Astrocyte (in vitro differentiated cells and primary cell): ENCODE measurements around the gene BFSP2. TPM values are rescaled to one million over a fixed set of nuclear protein-coding genes. Genes with fewer than 3 reads are reported as not detected.

Experiments
- DNase-seq: peaks from one replicate; pipeline ENCODE4 v3.0.0-alpha.2; 2010; ENCODE audit warnings: low read depth
- FAIRE-seq: peaks from 2 replicates; lab custom pipeline; 2011; peaks lifted over from hg19 to GRCh38; lab: Jason Lieb, UNC
- H2AFZ ChIP-seq: 2 replicates; pipeline ENCODE4 v1.6.0; 2012; ENCODE audit warnings: low read depth, low read length, inconsistent platforms
- H3K27ac ChIP-seq: 2 replicates; pipeline ENCODE4 v1.5.1; 2011; ENCODE audit warnings: low read depth, low read length, inconsistent platforms
- H3K27me3 ChIP-seq: 2 replicates; pipeline ENCODE4 v1.6.0; 2011; ENCODE audit warnings: low read length, inconsistent platforms; ENCODE audit not compliant: insufficient read depth
- H3K36me3 ChIP-seq: 2 replicates; pipeline ENCODE4 v1.5.1; 2011; ENCODE audit warnings: low read length, inconsistent platforms; ENCODE audit not compliant: insufficient read depth
- H3K4me1 ChIP-seq: 2 replicates; pipeline ENCODE4 v1.5.1; 2011; ENCODE audit warnings: low read length, inconsistent platforms; ENCODE audit not compliant: insufficient read depth
- H3K4me2 ChIP-seq: 2 replicates; pipeline ENCODE4 v1.6.0; 2012; ENCODE audit warnings: low read length, inconsistent platforms
- H3K4me3 ChIP-seq: 2 replicates; pipeline ENCODE4 v1.5.1; 2011; ENCODE audit warnings: low read depth, mild to moderate bottlenecking, low read length, inconsistent platforms; ENCODE audit not compliant: insufficient read depth
- H3K79me2 ChIP-seq: 2 replicates; pipeline ENCODE4 v1.6.0; 2012; ENCODE audit warnings: mild to moderate bottlenecking, low read length, inconsistent platforms; ENCODE audit not compliant: insufficient read depth
- H3K9ac ChIP-seq: 2 replicates; pipeline ENCODE4 v1.6.0; 2012; ENCODE audit warnings: mild to moderate bottlenecking, low read length, inconsistent platforms
- H3K9me3 ChIP-seq: 2 replicates; pipeline ENCODE4 v1.5.1; 2012; ENCODE audit warnings: low read depth, mild to moderate bottlenecking, low read length, inconsistent platforms; ENCODE audit not compliant: insufficient read depth
- H4K20me1 ChIP-seq: 2 replicates; pipeline ENCODE4 v1.6.0; 2012; ENCODE audit warnings: low read length, inconsistent platforms; ENCODE audit not compliant: insufficient read depth
- H3K27ac Mint-ChIP-seq: one replicate; pipeline ENCODE4 v1.8.0; 2021; ENCODE audit warnings: mild to moderate bottlenecking, mixed read lengths; ENCODE audit not compliant: unreplicated experiment
- H3K27me3 Mint-ChIP-seq: one replicate; pipeline ENCODE4 v1.8.0; 2021; ENCODE audit warnings: low read depth, mixed read lengths; ENCODE audit not compliant: unreplicated experiment
- H3K36me3 Mint-ChIP-seq: one replicate; pipeline ENCODE4 v1.8.0; 2021; ENCODE audit warnings: low read depth, mixed read lengths; ENCODE audit not compliant: unreplicated experiment
- H3K4me1 Mint-ChIP-seq: one replicate; pipeline ENCODE4 v1.8.0; 2021; ENCODE audit warnings: low read depth, mixed read lengths; ENCODE audit not compliant: unreplicated experiment
- H3K4me3 Mint-ChIP-seq: one replicate; pipeline ENCODE4 v1.8.0; 2021; ENCODE audit warnings: mild to moderate bottlenecking, moderate library complexity, mixed read lengths; ENCODE audit not compliant: unreplicated experiment
- H3K9me3 Mint-ChIP-seq: one replicate; pipeline ENCODE4 v1.8.0; 2021; ENCODE audit warnings: mild to moderate bottlenecking, mixed read lengths; ENCODE audit not compliant: unreplicated experiment
- CTCF ChIP-seq: IDR thresholded peaks from 2 replicates; pipeline ENCODE4 v1.5.1; 2011; ENCODE audit warnings: low read depth, mild to moderate bottlenecking, inconsistent platforms, low read length, moderate library complexity; ENCODE audit not compliant: insufficient read depth
- EZH2 ChIP-seq: IDR thresholded peaks from 2 replicates; pipeline ENCODE4 v1.6.1; 2012; ENCODE audit warnings: mild to moderate bottlenecking, low read length, inconsistent platforms; ENCODE audit not compliant: insufficient read depth
- total RNA-seq: library from RNA; stranded (reverse); gene quantifications from 2 replicates; pipeline ENCODE4 v1.2.1, GENCODE V29; 2021

The BFSP2 gene
- total RNA-seq, 1 donor from 2014 or later, result not detected

- Mint-ChIP-seq H3K9me3 (no peaks in the 10 kb centered on the region), H3K4me1 (peaks cover 21% of the 10 kb centered on the region), H3K36me3 (no peaks in the 10 kb centered on the region), H3K27ac (no peak overlapping the region), H3K4me3 (no peak overlapping the region), H3K27me3 (no peaks in the 10 kb centered on the region)
- Histone ChIP-seq H4K20me1 (no peaks in the 10 kb centered on the region), H2AFZ (no peak overlapping the region), H3K9me3 (no peaks in the 10 kb centered on the region), H3K4me1 (peaks cover 5% of the 10 kb centered on the region), H3K27ac (no peak overlapping the region), H3K9ac (no peak overlapping the region), H3K36me3 (no peaks in the 10 kb centered on the region), H3K4me2 (no peak overlapping the region), H3K27me3 (peaks cover 5% of the 10 kb centered on the region), H3K79me2 (no peaks in the 10 kb centered on the region), H3K4me3 (no peak overlapping the region)
- no peak for FAIRE-seq
- TF ChIP-seq CTCF, result no peak
- no peak for TF ChIP-seq EZH2
- DNase-seq, result no peak
Observed at GRCh38 chr3:133457025-133457424, 57.2 kb downstream of the BFSP2 start.

- no peak overlapping the region for H3K27ac Mint-ChIP-seq
- Histone ChIP-seq H3K27me3 (peaks cover 5% of the 10 kb centered on the region), H3K9me3 (no peaks in the 10 kb centered on the region), H3K36me3 (no peaks in the 10 kb centered on the region), H3K4me3 (no peak overlapping the region), H2AFZ (no peak overlapping the region), H4K20me1 (no peaks in the 10 kb centered on the region), H3K27ac (no peak overlapping the region), H3K9ac (no peak overlapping the region), H3K4me1 (peaks cover 5% of the 10 kb centered on the region), H3K79me2 (no peaks in the 10 kb centered on the region), H3K4me2 (no peak overlapping the region)
- H3K36me3 Mint-ChIP-seq, result no peaks in the 10 kb centered on the region
- no peak overlapping the region for H3K4me3 Mint-ChIP-seq
- TF ChIP-seq CTCF (peak; percentile 22), EZH2 (no peak)
- FAIRE-seq (no peak), DNase-seq (no peak)
- H3K4me1 Mint-ChIP-seq, result peaks cover 16% of the 10 kb centered on the region
- no peaks in the 10 kb centered on the region for H3K9me3 Mint-ChIP-seq
- no peaks in the 10 kb centered on the region for H3K27me3 Mint-ChIP-seq
Observed at GRCh38 chr3:133457465-133458067, 57.7 kb downstream of the BFSP2 start.

- H3K4me3 ChIP-seq, result no peak overlapping the region
- peaks cover 8% of the 10 kb centered on the region for H3K4me1 Mint-ChIP-seq
- no peaks in the 10 kb centered on the region for H3K27me3 Mint-ChIP-seq
- no peaks in the 10 kb centered on the region for H3K79me2 ChIP-seq
- FAIRE-seq, result no peak
- no peaks in the 10 kb centered on the region for H3K9me3 ChIP-seq
- H2AFZ ChIP-seq, result no peak overlapping the region
- no peaks in the 10 kb centered on the region for H3K36me3 Mint-ChIP-seq
- H3K4me2 ChIP-seq, result no peak overlapping the region
- no peak overlapping the region for H3K4me3 Mint-ChIP-seq
- H3K9ac ChIP-seq, result no peak overlapping the region
- no peaks in the 10 kb centered on the region for H3K9me3 Mint-ChIP-seq
- TF ChIP-seq EZH2 (no peak), CTCF (no peak)
- H3K27ac Mint-ChIP-seq, result no peak overlapping the region
- H3K36me3 ChIP-seq, result no peaks in the 10 kb centered on the region
- no peak for DNase-seq
- H3K27ac ChIP-seq, result no peak overlapping the region
- H3K27me3 ChIP-seq, result no peaks in the 10 kb centered on the region
- no peaks in the 10 kb centered on the region for H4K20me1 ChIP-seq
- no peaks in the 10 kb centered on the region for H3K4me1 ChIP-seq
Observed at GRCh38 chr3:133459400-133459799, 59.5 kb downstream of the BFSP2 start.
